Measurements from ENCODE around the gene SERTAD3. TPM values are rescaled to one million over a fixed set of nuclear protein-coding genes. Genes with fewer than 3 reads are reported as not detected.
A peak's percentile ranks its signal among the peaks of the same experiment; 100 is the strongest.

The SERTAD3 gene
- total RNA-seq, 4 donors from 2014 or later, result 18.3 to 47.2 (median 37.8) TPM

- DNase-seq (ENCODE audit: extremely low spot score), result no peak
- WGBS, result 54% methylated on average over 8 of the region's 9 CpGs
- TF ChIP-seq POLR2A (IDR thresholded peaks at IDR 0.05; ENCODE audit: low read depth) (no peak), POLR2AphosphoS5 (IDR thresholded peaks at IDR 0.05) (no peak), EP300 (IDR thresholded peaks at IDR 0.05) (no peak)
- TF ChIP-seq, protein P1, sequence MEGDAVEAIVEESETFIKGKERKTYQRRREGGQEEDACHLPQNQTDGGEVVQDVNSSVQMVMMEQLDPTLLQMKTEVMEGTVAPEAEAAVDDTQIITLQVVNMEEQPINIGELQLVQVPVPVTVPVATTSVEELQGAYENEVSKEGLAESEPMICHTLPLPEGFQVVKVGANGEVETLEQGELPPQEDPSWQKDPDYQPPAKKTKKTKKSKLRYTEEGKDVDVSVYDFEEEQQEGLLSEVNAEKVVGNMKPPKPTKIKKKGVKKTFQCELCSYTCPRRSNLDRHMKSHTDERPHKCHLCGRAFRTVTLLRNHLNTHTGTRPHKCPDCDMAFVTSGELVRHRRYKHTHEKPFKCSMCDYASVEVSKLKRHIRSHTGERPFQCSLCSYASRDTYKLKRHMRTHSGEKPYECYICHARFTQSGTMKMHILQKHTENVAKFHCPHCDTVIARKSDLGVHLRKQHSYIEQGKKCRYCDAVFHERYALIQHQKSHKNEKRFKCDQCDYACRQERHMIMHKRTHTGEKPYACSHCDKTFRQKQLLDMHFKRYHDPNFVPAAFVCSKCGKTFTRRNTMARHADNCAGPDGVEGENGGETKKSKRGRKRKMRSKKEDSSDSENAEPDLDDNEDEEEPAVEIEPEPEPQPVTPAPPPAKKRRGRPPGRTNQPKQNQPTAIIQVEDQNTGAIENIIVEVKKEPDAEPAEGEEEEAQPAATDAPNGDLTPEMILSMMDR (IDR thresholded peaks at IDR 0.05), result peak in 1 of 3 experiments; percentile 30
- Histone ChIP-seq H3K4me3 (no peak overlapping the region), H3K36me3 (peaks cover 0 to 18% (median 12%) of the 10 kb centered on the region in 4 donors), H3K27me3 (no peaks in the 10 kb centered on the region), H3K4me1 (no peaks in the 10 kb centered on the region), H3K9me3 (no peaks in the 10 kb centered on the region), H3K27ac (replicated peaks in 1 of 4) (no peak overlapping the region)
- intact Hi-C loops (cut with DNase I), result no loop called here
Measured at GRCh38 chr19:40392894-40393517, 51.1 kb downstream of the SERTAD3 start.

DNA sequence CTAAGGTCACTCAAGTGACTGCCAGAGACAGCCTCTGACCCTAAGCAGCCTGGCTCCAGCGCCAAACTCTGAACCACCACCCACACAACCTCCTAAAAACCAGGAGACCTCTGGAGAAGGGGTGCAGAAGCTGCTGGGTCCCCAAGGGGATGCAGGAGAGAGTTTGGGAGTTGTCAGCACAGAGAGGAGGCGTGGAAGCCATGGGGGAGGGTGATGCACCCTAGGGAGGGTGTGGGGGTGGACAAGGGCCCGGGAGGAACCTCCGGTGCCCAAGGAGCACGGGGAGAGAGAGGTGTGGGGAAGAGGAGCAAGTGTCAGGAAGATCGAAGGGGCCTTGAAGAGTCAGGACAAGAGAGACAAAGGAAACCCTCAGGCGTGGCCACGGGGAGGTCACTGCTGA, 52.0 kb downstream of the SERTAD3 start:
- intact Hi-C loops (cut with DNase I), result no loop called here

More for the DNA sequence above, 52.0 kb downstream of the SERTAD3 start:
- H3K36me3 ChIP-seq, result peaks cover 0 to 9% (median 4%) of the 10 kb centered on the region in 4 donors
- H3K27ac ChIP-seq (replicated peaks in 1 of 4), result no peak overlapping the region
- WGBS, result 70% methylated on average over 8 of the region's 8 CpGs
- TF ChIP-seq EP300 (IDR thresholded peaks at IDR 0.05) (no peak), POLR2A (IDR thresholded peaks at IDR 0.05; ENCODE audit: low read depth) (no peak), POLR2AphosphoS5 (IDR thresholded peaks at IDR 0.05) (no peak)
- TF ChIP-seq, protein P1 (IDR thresholded peaks at IDR 0.05), result no peak
- H3K4me3 ChIP-seq, result no peak overlapping the region
- no peaks in the 10 kb centered on the region for H3K9me3 ChIP-seq
- no peak for DNase-seq (ENCODE audit: extremely low spot score)
- no peaks in the 10 kb centered on the region for H3K4me1 ChIP-seq
- H3K27me3 ChIP-seq, result no peaks in the 10 kb centered on the region

Small RNA genes within 50 kb of the gene (small RNA-seq; reads per million reads assigned to genes)
- 0 reads per million in 3 donors for gene RF00017

Other genes starting within 250 kb of the SERTAD3 start
- gene TTC9B, start 226.0 kb downstream of the SERTAD3 start, total RNA-seq, result not detected
- gene CCNP, start 217.6 kb downstream of the SERTAD3 start, total RNA-seq, result under 1 TPM in 1 of 4 donors, not detected in 3; 0.97 TPM
- 10 to 100 TPM; 53.3 to 82.1 (median 64.0) TPM for gene AKT2, start 159.0 kb downstream of the SERTAD3 start, total RNA-seq
- 10 to 100 TPM; 17.9 to 42.6 (median 26.8) TPM for gene C19orf47, start 95.9 kb downstream of the SERTAD3 start, total RNA-seq
- 100 to 1,000 TPM; 206 to 280 (median 223) TPM for gene PLD3, start 95.6 kb downstream of the SERTAD3 start, total RNA-seq
- under 1 TPM; under 0.01 to 0.63 (median 0.42) TPM for gene HIPK4, start 54.2 kb downstream of the SERTAD3 start, total RNA-seq
- 10 to 100 TPM in 2 of 4 donors, 1 to 10 TPM in 2; 5.8 to 12.4 (median 8.8) TPM for gene PRX, start 31.0 kb downstream of the SERTAD3 start, total RNA-seq
- 10 to 100 TPM; 13.7 to 73.1 (median 22.5) TPM for gene SERTAD1, start 18.3 kb downstream of the SERTAD3 start, total RNA-seq
- 100 to 1,000 TPM; 159 to 223 (median 194) TPM for gene BLVRB, start 21.4 kb upstream of the SERTAD3 start, total RNA-seq
- 1 to 10 TPM; 2.1 to 6.4 (median 5.8) TPM for gene SPTBN4, start 22.7 kb upstream of the SERTAD3 start, total RNA-seq
- 10 to 100 TPM; 39.5 to 82.7 (median 52.7) TPM for gene SHKBP1, start 132.5 kb upstream of the SERTAD3 start, total RNA-seq
- 100 to 1,000 TPM; 358 to 430 (median 397) TPM for gene LTBP4, start 157.0 kb upstream of the SERTAD3 start, total RNA-seq
- gene NUMBL, start 246.3 kb upstream of the SERTAD3 start, total RNA-seq, result 10 to 100 TPM; 28.2 to 51.7 (median 41.5) TPM